GDM1 (cell line): ENCODE results near the gene ADAM10.

Source experiments
- DNase-seq: peaks from one replicate; lab custom pipeline; 2025; lab: John Stamatoyannopoulos, UW

Gene ADAM10

GRCh38 chr15:58551084-58551763 is 198.3 kb downstream of the ADAM10 start:
- peak; percentile 54 for DNase-seq

DNA sequence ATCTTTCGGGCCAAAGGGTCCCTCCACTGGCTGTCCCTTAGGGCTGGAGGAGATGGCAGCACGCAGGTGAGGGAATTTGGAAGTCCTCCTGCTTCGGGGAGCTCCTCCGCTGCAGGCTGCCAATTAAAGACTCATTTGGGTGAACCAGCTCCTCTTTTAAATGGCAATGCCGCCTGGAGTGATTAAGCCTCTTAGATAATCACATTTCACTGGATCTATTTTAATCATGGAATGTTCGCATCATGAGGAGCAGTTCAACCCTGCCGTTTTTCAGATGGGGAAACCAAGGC is 199.8 kb downstream of the ADAM10 start:
- no peak for DNase-seq

- DNase-seq = no peak
Observed at GRCh38 chr15:58549013-58549784, 200.3 kb downstream of the ADAM10 start.

- no peak for DNase-seq
Observed at GRCh38 chr15:58548308-58549012, 201.0 kb downstream of the ADAM10 start.

DNA sequence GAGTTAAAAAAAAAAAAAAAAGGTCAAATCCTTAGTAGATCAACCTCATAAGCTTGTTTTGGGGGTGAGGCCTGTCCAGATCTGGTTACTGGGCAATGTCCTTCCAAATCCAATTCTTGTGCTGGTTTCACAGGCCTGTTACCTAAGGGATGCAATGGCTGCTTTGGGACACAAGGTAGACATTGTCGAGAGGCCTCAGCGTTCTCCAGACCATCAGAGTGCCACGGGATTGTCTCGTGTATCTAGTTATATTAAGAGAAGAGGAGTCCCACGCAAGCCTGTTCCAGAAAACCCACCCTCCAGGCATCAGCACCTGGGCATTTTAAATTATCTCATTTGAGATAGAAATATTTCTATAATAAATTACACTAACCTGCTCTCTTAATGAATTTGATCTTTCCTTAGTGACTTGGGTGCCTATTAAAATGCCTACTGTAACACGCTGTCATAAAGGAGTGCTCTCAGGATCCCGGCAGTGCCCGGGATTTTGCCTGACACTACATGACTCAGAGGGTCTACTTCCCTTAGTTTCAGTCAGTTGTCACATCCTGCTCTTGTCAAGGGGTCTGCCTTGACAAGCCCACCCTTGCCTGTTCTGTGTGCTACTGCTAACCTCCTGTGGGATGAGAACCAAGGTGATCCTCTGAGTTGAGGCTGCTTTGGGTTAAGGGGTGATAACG is 201.7 kb downstream of the ADAM10 start:
- no peak for DNase-seq

DNA sequence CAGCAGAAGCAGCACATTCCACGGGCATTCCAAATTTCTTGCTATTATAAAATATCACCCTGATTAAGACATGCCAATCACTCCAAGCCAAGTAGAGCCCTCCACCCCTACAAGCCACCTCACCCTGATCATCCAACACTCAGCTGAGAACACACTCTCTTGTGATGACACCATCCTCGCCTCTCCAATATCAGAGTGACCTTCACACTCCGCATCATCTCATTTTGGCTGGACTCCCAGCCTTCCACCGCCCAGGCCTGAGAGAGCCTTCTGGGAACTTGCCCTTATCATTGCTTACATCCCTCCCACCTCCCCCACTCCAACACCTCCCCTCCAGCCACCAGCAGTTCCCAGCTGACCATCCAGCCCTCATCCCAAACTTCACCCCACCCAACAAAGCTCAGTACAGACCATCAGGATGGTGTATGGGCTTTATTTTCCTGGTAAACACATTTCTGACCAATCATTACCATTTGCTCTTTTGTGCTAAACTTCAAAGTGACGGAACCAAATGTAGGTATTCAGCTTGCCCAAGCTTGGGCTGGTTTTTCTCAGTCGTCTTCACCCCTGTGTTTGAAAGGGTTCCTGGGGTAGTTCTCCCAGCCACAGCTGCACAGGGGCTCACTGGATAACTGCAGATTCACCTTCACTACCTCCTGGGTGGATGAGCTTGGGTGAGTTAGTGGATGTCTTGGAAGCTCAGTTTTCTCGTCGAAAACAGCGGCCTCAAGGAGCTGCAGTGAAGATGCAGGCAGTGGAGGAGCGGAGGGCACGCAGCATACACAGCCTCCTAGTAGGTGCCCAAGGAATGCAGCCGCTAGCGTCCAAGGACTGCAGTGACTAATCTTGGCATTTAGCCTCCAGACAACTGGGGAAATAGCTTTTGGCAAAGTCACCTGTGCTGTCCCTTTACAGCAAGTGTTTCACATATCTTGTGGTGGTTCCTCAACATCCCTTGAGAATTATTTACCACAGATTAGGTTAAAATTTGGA is 202.6 kb downstream of the ADAM10 start:
- no peak for DNase-seq

- DNase-seq = no peak
Observed at GRCh38 chr15:58546066-58546591, 203.4 kb downstream of the ADAM10 start.

DNA sequence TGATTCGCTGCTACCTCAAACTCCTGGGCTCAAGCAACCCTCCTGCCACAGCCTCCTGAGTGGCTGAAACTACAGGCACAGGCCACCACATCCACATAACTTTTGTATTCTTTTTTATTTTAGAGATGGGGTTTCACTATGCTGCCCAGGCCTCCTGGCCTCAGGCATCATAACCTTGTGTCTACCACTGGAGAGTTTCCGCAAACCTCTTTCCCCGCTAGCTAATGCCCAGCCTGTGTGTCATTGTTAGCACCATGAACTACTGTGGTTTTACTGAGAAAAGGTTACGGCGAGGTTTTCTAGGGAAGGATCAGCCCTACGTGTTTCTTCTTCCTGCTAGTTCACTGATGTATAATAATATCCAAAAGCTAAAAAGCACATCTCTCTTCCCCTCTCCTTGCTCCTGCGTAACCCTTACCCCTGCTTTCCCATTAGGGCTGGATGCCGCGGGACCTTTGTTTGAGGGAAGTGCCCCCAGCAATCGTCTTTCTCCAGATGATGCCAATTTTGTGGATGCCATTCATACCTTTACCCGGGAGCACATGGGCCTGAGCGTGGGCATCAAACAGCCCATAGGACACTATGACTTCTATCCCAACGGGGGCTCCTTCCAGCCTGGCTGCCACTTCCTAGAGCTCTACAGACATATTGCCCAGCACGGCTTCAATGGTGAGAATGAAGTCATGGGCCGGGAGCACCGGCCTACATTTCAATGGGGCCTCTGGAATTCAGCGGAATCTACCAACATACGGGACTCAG is 204.0 kb downstream of the ADAM10 start:
- no peak for DNase-seq

- DNase-seq = no peak
Observed at GRCh38 chr15:58544756-58545155, 204.8 kb downstream of the ADAM10 start.

- DNase-seq = no peak
Observed at GRCh38 chr15:58543664-58544335, 205.7 kb downstream of the ADAM10 start.

GRCh38 chr15:58541410-58542087 is 208.0 kb downstream of the ADAM10 start:
- DNase-seq = no peak

DNA sequence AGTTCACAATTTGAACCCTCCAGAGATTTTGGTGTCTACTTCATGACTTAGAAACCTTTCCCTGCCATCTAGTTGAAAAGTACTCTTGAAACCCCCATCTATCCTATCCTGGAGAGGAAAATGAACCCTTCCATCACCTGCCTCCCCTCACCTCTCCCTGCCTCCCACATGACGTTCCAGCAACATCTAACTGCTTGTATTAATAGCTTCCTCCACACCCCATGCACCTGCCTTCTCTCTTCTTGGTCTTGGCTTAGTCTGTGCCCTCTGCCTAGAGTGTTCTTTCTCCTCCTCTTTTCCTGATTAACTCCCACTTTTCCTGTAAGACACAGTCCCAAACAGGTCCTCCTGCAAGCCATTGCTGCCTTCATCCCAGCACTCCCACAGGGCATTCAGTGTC is 210.0 kb downstream of the ADAM10 start:
- DNase-seq = no peak

DNA sequence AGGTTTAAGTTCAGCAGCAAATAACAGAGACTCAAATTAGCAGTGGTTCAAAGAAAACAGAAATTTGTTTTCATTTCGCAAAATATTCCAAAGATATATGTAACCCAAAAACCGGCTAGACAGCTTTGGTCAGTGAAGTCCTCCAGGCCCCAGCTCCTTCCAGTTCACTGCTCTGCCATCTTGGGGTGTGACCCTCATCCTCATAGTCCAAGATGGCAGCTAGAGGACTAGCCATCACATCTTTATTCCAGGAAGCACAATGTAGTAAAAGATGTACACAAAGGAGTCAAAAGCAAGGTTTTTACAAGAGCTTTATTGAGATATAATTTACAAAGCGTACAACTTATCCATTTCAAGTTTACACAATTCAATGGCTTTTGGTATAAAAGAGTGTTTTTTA is 210.6 kb downstream of the ADAM10 start:
- no peak for DNase-seq
